Measurements from ENCODE around the gene C19orf25. TPM values are rescaled to one million over a fixed set of nuclear protein-coding genes. Genes with fewer than 3 reads are reported as not detected.

C19orf25 gene
- polyA plus RNA-seq, 1 donor from 2014 or later, result 80.2 TPM

DNA sequence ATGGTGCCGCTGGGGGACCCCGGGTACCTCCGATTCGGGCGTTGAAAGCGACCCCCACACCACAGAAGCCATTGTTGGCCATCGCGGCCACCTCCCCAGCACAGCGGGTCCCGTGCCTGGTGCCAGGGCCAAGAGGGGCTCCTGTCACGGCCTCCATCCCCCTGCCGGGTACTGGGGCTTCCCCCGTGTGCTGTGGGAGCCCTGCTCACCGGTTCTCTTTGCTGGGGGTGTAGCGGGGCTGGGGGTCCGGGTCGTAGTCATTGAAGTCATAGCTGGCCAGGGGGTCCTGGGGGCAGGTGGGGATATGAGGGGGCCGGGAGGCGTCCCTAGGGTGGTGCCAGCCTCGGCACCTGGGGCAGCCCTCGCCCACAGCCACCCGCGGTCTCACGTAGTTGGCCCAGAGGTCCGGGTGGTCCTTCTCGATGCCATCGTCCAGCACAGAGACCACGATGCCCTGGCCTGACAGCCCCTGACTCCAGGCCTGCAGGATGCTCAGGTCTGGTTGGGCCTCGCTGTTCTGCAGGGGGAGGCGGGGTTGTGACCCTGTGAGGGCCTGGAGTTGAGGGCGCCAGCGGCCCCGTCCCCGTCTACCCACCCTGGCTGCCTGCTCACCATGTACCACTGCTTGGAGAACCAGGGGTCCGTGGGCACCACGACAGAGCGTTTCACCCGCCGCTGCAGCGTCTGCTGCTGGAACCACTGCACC lies 8.7 kb upstream of the C19orf25 start:
- Histone ChIP-seq H3K27me3 (ENCODE audit: insufficient read depth, low read depth, low read length) (peaks cover 4% of the 10 kb centered on the region), H3K4me2 (ENCODE audit: low read length) (no peak overlapping the region), H2AFZ (ENCODE audit: low read depth, low read length) (no peak overlapping the region), H3K9me3 (ENCODE audit: low read length) (no peaks in the 10 kb centered on the region), H3K27ac (ENCODE audit: low read length) (no peak overlapping the region), H3K4me3 (ENCODE audit: low read length) (no peak overlapping the region), H3K36me3 (ENCODE audit: insufficient read depth, low read length) (no peaks in the 10 kb centered on the region), H3K9me2 (ENCODE audit: insufficient read depth, low read length) (no peaks in the 10 kb centered on the region), H3F3A (ENCODE audit: insufficient read depth, low read length, poor library complexity, severe bottlenecking) (no peaks in the 10 kb centered on the region), H3K79me2 (replicated peaks; ENCODE audit: insufficient read depth, low read length) (no peaks in the 10 kb centered on the region), H3K9ac (ENCODE audit: low read length) (no peak overlapping the region), H4K20me1 (ENCODE audit: insufficient read depth) (no peaks in the 10 kb centered on the region)
- TF ChIP-seq TAF1 (IDR thresholded peaks at IDR 0.05; ENCODE audit: low read depth), result no peak
- TF ChIP-seq, protein P1, sequence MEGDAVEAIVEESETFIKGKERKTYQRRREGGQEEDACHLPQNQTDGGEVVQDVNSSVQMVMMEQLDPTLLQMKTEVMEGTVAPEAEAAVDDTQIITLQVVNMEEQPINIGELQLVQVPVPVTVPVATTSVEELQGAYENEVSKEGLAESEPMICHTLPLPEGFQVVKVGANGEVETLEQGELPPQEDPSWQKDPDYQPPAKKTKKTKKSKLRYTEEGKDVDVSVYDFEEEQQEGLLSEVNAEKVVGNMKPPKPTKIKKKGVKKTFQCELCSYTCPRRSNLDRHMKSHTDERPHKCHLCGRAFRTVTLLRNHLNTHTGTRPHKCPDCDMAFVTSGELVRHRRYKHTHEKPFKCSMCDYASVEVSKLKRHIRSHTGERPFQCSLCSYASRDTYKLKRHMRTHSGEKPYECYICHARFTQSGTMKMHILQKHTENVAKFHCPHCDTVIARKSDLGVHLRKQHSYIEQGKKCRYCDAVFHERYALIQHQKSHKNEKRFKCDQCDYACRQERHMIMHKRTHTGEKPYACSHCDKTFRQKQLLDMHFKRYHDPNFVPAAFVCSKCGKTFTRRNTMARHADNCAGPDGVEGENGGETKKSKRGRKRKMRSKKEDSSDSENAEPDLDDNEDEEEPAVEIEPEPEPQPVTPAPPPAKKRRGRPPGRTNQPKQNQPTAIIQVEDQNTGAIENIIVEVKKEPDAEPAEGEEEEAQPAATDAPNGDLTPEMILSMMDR (IDR thresholded peaks at IDR 0.05; ENCODE audit: poor library complexity, severe bottlenecking), result no peak
- TF ChIP-seq POLR2AphosphoS5 (IDR thresholded peaks at IDR 0.05), result no peak
- TF ChIP-seq, protein P2, sequence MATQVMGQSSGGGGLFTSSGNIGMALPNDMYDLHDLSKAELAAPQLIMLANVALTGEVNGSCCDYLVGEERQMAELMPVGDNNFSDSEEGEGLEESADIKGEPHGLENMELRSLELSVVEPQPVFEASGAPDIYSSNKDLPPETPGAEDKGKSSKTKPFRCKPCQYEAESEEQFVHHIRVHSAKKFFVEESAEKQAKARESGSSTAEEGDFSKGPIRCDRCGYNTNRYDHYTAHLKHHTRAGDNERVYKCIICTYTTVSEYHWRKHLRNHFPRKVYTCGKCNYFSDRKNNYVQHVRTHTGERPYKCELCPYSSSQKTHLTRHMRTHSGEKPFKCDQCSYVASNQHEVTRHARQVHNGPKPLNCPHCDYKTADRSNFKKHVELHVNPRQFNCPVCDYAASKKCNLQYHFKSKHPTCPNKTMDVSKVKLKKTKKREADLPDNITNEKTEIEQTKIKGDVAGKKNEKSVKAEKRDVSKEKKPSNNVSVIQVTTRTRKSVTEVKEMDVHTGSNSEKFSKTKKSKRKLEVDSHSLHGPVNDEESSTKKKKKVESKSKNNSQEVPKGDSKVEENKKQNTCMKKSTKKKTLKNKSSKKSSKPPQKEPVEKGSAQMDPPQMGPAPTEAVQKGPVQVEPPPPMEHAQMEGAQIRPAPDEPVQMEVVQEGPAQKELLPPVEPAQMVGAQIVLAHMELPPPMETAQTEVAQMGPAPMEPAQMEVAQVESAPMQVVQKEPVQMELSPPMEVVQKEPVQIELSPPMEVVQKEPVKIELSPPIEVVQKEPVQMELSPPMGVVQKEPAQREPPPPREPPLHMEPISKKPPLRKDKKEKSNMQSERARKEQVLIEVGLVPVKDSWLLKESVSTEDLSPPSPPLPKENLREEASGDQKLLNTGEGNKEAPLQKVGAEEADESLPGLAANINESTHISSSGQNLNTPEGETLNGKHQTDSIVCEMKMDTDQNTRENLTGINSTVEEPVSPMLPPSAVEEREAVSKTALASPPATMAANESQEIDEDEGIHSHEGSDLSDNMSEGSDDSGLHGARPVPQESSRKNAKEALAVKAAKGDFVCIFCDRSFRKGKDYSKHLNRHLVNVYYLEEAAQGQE (IDR thresholded peaks at IDR 0.05; ENCODE audit: borderline replicate concordance), result no peak
- no peak for TF ChIP-seq MXI1 (conservative IDR thresholded peaks at IDR 0.05; ENCODE audit: poor library complexity, severe bottlenecking)
- no peak for TF ChIP-seq RAD21 (conservative IDR thresholded peaks at IDR 0.05)
- TF ChIP-seq EZH2 (IDR thresholded peaks at IDR 0.05; ENCODE audit: borderline replicate concordance, insufficient read depth, low read length, poor library complexity, severe bottlenecking), result no peak
- no peak for TF ChIP-seq EP300 (conservative IDR thresholded peaks at IDR 0.05; ENCODE audit: poor library complexity, severe bottlenecking)
- no peak for TF ChIP-seq SMC3 (conservative IDR thresholded peaks at IDR 0.05; ENCODE audit: poor library complexity)

DNA sequence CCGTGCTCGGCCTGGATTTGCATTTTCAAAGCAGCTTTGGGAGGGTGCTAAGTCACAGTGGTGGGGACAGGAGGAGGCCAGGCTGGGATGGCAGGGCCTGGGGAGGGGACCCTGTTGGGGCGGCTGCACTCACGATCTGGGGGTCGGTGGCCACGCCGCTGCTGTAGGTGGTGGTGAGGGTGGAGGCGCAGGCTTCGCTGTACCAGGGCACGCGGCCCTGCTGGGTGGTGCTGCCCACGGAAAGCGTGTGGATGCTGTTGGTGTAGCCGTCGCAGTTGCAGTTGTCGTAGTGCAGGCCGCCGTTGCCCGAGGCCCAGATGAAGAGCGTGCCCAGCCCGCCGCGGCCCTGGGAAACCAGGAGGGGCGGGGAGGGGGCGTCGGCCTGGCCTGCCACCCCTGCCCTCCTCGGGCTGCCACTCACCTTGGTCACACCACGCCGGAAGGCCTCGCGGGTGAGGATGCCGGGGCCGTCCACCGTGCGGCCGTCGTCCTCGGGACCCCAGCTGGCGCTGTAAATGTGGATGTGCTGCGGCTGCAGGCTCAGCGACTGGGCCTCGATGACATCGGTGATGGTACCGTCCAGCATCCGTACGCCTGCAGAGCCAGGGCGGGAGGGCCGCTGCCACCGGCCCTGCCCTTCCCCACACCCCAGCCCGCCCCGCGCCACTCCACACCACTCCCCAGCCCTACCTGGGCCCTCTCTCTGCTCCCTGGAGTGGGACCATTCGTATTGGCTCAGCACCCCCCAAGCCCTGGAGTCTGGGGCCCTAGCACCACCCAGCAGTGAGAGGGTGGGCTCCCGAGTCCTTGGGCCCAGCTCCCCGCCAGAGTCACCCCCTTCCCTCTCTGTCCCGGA lies 7.9 kb upstream of the C19orf25 start:
- H3F3A ChIP-seq (ENCODE audit: insufficient read depth, low read length, poor library complexity, severe bottlenecking), result no peaks in the 10 kb centered on the region
- no peaks in the 10 kb centered on the region for H4K20me1 ChIP-seq (ENCODE audit: insufficient read depth)
- no peak overlapping the region for H2AFZ ChIP-seq (ENCODE audit: low read depth, low read length)
- H3K27ac ChIP-seq (ENCODE audit: low read length), result no peak overlapping the region
- TF ChIP-seq, protein P1 (IDR thresholded peaks at IDR 0.05; ENCODE audit: poor library complexity, severe bottlenecking), result no peak
- TF ChIP-seq EP300 (conservative IDR thresholded peaks at IDR 0.05; ENCODE audit: poor library complexity, severe bottlenecking), result no peak
- TF ChIP-seq SMC3 (conservative IDR thresholded peaks at IDR 0.05; ENCODE audit: poor library complexity), result no peak
- TF ChIP-seq, protein P2 (IDR thresholded peaks at IDR 0.05; ENCODE audit: borderline replicate concordance), result no peak
- TF ChIP-seq MXI1 (conservative IDR thresholded peaks at IDR 0.05; ENCODE audit: poor library complexity, severe bottlenecking), result no peak
- no peaks in the 10 kb centered on the region for H3K9me2 ChIP-seq (ENCODE audit: insufficient read depth, low read length)
- no peak overlapping the region for H3K4me3 ChIP-seq (ENCODE audit: low read length)
- no peaks in the 10 kb centered on the region for H3K36me3 ChIP-seq (ENCODE audit: insufficient read depth, low read length)
- no peaks in the 10 kb centered on the region for H3K9me3 ChIP-seq (ENCODE audit: low read length)
- H3K4me2 ChIP-seq (ENCODE audit: low read length), result no peak overlapping the region
- H3K27me3 ChIP-seq (ENCODE audit: insufficient read depth, low read depth, low read length), result peaks cover 4% of the 10 kb centered on the region
- no peak overlapping the region for H3K9ac ChIP-seq (ENCODE audit: low read length)
- no peaks in the 10 kb centered on the region for H3K79me2 ChIP-seq (replicated peaks; ENCODE audit: insufficient read depth, low read length)
